NOMO-1 (cell line): ENCODE data around the gene MSI2.

Experiments used
- DNase-seq, 2 experiments: peaks; one replicate each; lab custom pipeline; 2025; ENCODE audit not compliant: unreplicated experiment in 2 of 2; lab: John Stamatoyannopoulos, UW

MSI2 gene

GRCh38 chr17:57531648-57532504, 275.6 kb downstream of the MSI2 start:
- no peak for DNase-seq

GRCh38 chr17:57532556-57532955, 276.2 kb downstream of the MSI2 start:
- DNase-seq = no peak

- no peak for DNase-seq
Measured at GRCh38 chr17:57532966-57533365, 276.6 kb downstream of the MSI2 start.

- DNase-seq = peak in 1 of 2 experiments; percentile 8
Measured at GRCh38 chr17:57533684-57534305, 277.5 kb downstream of the MSI2 start.

DNA sequence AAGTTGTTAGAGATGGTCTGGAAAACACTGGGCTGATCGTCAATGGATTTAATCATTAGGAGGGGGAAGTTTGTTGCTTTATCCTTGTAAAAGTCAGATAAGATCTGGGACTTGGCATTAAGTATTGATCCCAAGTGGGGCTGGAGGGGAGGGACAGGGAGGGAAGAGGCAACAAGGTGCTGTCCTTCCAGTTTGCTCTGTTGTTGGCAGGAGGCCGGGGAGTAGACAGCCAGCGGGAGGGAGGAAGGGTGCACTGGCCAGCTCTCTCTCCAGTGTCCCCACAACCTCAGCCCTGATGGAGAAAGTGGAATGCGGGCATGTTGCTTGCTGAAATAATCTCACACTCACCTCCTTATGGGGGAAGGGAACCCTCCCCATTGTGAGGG, 278.5 kb downstream of the MSI2 start:
- DNase-seq = no peak

DNA sequence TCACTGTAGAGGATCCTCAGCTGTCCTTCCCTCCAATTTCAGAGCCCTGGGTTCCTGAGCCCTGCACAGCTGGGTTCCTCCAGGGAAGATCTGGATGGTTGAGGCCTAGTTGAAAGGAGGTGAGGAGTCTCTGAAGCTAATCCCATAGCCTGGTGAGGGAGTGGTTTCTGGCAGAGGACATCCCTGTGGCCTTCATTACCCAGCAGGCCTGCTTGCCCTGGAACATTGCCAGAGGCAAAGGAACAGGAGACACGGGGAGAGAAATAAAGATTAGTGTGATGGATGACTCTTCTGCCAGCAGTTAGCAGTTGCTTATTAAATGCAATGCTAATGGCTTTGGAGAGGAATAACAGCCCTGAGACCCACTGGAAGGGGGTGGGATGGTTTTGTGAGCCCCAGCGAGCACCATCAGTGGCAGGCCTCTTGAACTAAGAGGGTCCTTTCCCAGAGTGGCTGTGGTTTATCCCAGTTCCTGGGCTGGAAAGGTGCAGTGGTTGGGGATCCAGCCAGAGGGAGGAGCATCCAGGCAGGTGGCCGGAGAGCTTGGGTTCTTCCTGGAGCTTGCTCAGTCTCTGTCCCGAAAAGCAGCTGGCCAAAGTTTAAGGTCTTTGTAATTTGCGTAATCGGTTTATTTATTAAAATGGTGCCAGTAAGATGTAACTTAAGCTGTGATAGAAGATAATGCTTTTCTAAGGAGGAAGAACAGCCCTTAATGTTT, 279.1 kb downstream of the MSI2 start:
- DNase-seq = no peak

DNA sequence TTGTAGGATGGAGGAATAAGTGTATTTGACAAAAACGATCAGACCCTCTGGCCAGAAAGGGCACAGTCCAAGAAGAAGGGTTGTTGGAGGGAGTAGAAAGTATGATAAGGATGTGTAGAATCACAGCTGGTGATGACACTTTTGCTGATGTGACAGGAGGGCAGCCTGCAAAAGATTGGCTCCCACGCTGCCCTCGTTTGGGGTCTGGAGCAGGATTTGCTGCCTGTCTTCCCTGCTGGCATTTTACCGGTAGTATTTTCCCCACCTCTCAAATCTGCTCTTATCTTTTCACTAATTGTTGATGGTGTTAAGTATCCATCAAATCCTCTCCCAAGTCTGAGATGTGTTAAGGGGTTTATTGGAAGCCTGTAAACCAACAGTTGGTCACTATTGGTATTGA, 280.0 kb downstream of the MSI2 start:
- no peak for DNase-seq

DNA sequence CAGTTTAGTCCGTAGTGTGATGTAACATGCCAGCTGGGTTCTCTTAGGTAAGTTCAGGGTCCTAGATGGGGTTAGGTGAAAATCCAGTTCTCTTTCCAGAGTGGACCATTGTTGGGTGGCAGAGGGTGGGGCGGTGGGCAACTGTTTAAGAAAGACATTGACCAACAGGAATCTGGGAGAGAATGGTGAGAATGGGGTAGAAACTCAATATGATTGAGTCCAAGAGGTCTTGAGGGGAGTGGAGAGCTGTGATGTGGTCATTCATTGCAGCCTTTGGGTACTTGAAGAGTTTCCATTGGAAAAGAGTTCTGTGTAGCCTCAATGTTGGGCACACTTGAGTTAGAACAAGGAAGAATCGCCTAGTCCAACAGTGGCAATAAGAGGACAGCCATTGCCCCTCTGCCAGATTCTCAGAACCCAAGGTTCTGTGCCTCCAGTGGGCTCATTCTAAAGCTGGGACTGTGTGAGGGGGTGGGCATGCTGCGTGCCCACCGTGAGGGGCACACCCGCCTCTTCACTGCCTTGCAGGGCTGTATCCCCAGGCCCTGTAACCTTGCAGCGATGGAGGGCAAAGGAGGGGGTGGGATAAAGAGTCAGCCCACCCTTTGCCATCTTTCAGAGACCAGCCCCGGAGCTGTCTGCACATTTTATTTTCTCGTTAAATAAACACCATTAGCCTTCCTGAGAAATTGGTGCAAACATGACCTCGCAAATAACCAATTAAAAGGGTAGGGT, 280.6 kb downstream of the MSI2 start:
- no peak for DNase-seq

DNA sequence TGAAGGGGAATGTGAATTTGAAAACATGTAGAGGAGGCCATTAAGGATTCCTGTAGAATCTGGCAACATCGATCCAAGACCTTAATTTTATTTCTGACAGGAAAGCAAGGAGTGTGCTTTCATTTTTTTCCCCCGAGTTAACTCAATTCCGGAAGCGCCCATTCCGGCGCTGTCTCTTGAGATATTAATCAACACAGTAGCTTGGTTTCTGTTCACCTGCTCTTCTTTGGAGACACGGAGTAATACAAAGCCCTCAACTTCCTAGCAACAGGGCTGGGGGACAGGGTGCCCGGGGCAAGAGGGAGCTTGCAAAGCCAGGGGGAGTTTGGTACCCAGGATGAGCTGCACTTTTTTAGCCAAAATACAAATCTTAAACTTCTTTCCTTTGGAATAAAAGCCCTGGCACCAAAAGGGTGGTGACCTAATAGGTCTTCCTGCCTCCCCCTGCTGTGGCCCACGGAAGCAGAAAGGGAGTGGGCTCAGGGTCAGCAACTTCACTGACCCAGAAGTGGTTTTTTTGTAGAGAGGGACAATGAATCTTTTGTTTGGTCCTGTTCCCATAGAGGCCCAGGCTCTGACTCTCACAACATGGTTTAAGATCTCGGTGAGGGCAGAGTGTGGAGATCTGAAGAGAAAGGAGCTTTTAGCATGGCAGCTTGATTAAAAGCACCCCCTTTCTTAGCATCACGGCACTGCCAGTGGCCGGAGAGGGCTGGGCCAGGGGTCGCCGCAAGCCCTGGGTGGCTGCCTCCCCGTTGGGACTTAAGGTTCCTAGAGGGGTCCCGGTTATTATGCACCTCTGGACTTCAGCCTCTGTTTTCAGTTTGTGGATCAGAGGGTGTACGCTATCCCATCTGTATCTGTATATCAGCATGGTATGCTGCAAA, 281.4 kb downstream of the MSI2 start:
- no peak for DNase-seq

GRCh38 chr17:57538736-57539456, 282.6 kb downstream of the MSI2 start:
- DNase-seq = no peak

DNA sequence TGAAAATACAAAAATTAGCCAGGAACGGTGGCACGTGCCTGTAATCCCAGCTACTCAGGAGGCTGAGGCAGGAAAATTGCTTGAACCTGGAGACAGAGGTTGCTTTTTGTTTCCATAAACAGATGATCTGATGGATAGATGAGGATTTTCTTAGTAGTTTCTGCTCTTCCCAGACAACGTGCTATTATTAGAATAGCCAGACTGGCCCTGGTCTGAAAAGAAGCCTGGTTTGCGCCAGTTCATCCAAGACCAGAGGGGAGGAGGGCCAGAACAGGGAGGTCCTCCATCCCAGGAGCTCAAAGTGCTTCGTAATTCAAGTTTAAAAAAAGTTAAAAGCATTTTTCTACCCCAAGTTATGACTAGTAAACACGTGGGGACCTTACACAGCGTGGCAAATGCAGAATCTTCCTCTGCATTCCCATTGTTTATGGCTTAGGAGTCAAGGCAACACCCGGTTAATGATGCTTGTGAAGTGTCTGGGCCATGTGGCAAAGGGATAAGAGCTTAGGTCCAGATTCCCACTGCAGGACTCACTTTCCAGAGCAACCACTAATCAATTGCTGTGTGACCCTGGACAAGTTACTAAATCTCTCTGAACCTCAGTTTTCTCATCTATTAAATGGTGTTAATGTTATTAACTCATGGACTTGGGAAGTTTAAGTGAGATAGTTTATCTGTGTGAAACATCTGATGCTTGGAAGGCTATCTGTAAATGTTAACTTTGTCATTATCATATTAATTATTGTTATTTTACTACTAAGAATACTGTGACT, 283.4 kb downstream of the MSI2 start:
- DNase-seq = no peak

DNA sequence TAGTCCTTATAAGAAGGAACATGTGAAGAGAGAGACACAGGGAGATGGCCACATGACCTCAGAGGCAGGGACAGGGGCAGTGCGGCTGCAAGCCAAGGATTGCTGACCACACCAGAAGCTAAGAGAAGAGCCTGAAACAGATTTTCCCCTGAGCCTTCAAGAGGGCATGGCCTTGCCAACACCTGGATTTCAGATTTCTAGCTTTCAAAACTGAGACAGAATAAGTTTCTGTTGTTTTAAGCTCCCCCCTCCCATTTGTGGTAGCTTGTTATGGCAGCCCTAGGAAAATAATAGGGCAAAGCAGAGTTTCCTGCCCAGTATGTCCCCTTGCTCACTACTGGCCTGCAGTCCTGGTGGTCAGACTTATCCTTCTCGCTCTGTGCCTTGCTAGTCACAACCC, 284.3 kb downstream of the MSI2 start:
- DNase-seq = no peak

DNA sequence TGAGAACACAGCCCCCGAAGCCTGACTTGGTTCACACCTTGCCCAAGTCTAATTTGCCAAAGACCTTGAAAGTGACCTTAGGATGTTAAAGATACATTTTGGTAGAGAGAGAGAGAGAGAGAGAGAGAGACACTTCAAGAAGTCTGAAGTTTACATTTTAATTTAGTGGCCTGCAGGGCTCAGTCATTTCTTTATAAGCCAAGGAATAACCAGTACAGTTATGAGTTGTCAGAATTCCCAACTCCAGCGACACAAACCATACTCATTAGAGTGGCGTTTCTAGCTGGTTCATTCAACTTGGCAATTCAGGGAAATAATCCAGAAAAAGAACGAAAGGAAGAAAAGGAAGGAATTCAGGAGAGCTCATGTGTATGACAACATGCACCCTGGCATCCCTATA, 284.7 kb downstream of the MSI2 start:
- DNase-seq = no peak

DNA sequence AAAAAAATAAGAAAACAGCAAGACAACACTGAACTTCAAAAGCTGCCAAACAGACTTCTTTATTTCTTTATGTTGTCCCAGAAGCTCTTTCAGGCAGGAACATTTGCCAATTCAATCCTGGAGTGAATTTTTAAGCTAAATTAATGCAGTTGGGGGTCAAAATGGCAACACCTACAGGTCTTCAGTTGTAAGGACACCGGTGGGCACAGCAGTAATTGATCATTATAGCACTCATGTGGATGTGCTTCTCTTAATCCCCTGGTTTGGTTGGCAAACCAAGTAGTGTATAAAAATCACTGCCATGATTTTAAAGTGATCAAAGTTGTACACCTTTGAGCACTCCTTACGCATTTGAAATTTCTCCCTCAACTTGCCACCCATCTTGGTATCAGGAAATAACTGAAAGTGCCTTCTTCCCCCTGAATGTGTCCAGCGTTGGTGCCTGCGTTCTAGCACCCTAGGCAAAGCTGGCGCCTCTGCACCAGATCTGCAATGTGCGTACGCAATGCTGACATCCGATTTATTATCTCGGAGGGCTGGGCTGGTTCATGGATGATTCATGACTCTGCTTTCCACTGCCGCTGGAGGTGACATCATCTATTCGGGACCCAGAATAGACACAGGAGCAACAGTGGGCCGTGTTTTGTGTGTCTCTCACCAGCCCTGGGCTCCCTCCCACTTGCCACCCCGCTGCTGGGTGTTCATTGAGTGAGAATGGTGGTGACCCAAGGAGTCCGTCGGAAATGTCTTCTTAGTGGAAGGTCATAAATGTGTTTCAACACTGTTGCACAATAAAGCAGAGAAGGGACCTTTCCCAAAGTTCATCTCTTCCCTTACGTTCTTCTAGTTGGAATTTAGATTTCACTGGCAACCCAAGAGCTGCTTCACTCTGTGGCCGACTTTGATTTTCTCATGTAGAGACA, 285.4 kb downstream of the MSI2 start:
- DNase-seq = peak; percentile 68 to 84

- no peak for DNase-seq
Measured at GRCh38 chr17:57542510-57542909, 286.2 kb downstream of the MSI2 start.

- no peak for DNase-seq
Measured at GRCh38 chr17:57543230-57543629, 286.9 kb downstream of the MSI2 start.

DNA sequence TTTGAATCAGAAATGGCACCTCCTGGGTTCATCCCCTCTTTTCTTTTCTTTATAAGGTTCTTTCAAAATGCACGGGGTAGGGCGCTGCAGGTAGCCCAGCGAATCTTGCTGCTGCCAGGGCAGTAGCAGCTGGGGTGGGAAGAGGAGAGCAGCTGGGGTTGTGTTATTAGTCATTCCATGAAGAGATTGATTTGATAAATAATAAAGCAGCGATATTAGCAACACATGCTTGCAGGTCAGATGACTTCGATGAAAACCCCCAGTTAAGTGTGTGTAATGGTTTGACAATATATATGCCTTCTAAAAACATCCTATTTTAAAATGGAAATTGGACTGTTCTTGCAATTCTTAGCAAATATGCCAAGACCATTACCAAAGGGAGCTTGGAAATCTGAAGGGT, 288.1 kb downstream of the MSI2 start:
- DNase-seq = no peak
